ENCODE measurements around the gene CLASRP.

Gene CLASRP

GRCh38 chr19:45063851-45064801 lies 25.3 kb downstream of the CLASRP start:
- no peak for DNase-seq

- DNase-seq = no peak
Observed at GRCh38 chr19:45066921-45067661, 28.2 kb downstream of the CLASRP start.

DNA sequence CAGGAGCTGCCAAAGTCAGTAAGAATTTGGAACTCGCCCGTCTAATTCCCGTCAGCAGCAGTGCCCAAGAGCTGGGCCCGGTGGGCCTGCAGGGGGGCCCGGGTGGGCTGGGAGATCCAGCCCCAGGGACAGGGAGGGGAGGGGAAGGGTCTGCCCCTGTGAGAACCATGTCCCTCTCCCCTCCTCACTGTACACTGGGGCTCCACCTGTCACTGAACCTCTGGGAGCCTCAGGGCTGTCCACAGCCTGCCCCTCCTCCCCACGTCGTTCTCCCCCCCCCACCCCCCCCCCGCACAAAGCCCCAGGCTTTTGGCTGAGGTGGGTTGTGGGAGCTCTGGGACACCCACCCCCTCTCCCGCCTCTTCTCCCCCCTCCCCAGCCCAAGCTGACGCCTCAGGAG lies 29.2 kb downstream of the CLASRP start:
- no peak for DNase-seq

- no peak for DNase-seq
Observed at GRCh38 chr19:45069056-45069455, 30.2 kb downstream of the CLASRP start.

DNA sequence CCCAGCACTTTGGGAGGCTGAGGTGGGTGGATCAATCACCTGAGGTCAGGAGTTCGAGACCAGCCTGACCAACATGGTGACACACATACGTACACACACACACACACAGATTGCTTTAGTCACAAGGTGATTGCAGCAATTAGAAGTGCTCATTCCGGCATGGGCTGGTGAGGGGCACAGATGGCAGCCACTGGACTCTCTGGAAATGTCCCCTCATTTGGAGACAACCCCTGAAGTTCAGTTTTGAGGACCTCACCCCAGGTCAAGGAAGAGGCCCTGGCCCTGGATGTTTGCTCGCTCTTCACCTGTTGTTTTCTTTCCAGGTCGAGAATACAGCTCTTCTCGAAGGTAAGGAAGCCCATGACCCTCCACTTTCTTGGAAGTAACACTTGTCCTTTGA lies 31.4 kb downstream of the CLASRP start:
- no peak for DNase-seq

DNA sequence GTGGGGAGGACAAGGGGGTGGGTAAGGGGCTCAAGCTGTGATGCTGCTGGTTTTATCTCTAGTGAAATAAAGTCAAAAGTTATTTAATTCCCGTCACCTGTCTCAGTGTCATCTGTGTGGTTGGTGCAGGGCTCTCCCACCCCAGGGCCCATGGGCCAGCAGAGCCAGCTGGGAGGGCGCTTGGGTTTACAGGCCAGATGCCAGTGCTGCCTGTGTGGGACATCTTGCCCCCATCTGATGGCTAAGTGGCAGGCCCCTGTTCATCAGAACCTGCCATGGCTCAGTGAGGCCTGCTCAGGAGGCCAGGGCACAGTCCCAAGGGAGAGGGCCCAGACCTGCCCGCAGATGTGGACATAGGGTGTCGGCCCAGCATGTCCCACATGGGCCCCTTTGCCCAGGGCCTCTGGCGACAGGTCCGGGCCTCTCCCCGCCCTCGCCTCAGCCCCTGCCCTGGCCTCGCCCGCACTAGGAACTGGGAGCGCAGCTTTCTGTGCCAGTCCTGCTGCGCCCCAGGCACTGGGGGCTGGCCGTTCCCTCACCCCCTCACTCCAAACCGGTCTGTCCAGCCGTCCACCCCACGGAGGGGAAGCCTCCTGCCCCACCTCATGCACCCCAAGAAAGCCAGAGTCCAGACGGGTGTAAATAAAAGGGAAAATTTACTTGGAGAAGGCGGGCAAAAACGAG lies 32.2 kb downstream of the CLASRP start:
- DNase-seq = no peak

DNA sequence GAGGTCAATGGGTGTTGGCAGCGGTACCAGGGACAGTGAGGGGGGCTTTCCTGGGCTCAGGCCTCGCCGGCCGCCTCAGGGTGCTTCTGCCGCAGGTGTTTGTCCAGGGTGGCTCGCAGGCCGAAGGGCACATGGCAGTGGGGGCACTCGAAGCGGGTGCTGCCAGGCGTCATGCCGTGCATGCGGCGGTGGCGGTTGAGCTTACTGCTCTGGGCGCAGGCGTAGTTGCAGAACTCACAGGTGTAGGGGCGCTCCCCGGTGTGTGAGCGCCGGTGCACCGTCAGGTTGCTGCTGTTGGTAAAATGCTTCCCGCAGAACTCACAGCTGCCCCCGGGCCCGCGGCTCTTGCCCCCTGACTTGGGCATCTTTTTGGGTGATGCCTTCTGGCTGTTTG lies 32.7 kb downstream of the CLASRP start:
- no peak for DNase-seq

DNA sequence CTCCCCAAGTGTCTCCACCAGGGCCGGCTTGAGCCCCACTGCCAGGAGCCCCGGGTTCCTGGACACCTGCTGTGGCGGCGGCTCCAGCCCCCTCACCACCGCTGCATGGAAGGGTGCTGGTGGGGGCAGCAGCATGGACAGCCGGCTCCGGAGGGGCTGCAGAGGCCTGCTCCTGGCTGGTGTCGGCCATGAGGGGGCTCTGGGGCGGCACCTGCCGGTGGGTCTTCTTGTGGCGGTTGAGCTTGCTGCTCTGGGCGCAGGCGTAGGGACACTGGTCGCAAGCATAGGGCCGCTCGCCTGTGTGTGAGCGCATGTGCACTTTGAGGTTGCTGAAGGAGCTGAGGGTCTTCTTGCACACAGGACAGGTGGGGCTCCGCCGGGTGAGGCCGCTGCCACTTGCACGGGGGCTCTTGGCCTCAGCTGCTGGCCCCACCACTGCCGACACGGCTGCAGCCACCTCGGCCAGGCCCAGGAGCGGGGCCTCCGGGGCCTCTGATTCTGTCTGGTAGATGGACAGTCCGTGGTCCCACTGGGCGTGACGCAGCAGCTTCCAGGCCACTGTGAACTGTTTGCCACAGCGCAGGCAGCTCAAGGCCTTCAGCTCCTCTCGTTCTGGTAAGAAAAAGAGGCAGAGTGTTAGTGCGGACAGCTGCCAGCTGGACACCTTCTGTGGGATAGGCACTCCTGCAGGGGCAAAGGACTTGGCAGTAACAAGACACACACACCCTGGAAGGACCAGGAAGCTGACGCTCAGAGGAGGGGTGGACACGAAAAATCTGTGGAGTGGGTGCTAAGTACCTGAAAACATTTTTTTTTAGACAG lies 33.3 kb downstream of the CLASRP start:
- no peak for DNase-seq

- DNase-seq = no peak
Observed at GRCh38 chr19:45074744-45075300, 36.0 kb downstream of the CLASRP start.

DNA sequence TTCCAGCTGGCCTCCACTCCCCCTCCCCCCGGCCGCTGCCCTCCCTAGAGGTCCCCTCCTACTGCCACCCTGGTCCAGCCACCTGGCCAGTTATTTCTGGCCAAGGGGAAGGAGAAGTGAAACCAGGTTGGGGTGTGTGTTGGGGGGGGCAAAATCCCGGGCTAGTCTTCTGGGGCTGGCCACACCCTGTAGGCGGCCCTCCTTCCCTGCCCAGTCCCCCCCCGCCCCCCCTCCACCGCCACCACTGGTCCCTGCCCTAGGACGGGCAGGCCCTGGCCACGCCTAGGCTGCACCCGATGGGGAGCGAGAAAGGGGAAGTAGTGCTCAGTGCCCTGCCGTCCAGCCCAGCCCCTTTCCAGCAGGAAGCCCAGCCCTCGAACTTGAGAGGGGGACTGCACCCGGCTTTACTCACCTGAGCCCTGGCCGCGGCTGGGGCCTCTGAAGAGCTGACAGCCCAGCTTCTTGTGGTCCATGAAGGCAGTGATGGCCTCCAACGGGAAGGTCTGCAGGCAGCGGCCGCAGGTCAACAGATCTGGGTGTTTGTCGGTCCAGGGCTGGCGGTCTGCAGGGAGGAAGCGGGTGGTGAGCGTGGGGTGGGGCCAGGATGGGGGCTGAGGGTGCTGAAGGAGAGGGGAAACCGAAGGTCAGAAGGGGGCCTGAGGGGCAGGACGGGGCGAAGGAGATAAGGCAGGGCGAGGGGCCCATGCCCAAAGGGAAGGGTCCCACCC lies 36.6 kb downstream of the CLASRP start:
- DNase-seq = peak; percentile 20

DNA sequence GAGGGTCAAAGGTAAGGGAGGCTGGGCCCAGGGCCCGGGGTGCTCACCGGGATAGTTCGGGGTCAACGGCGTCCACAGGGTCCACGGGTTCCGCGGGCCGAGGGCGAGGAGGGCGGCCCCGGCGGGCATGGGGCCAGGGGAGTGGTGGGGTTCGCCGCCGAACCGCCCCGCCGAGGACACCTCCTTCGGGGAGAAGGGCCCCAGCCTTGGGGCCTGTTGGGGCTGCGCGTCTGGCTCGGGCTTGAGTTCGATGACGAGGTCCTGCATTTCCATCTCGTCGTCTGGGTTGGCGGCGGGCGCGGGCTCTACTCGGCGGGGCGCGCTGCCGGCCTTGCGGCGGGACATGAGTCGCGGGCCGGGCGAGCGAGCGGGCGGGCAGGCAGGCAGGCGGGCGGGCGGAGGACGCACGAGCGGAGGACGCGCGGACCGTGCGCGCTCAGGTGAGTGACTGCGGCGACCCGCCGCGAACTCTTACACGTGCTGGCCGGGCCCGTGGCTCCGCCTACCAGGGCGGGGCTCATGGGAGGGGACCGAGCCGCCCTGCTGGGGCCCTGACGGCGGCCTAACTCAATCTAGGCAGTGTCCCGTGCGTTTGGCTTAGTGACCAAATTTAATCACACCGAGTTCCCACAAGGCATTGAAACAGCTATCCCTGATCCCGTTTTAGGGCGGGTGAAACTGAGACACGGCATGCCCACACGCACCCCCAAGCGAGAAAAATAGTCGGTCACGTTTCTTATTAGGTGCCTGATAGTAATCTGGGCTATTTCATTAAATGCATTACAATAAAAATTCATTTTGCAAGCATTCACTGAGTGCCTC lies 37.4 kb downstream of the CLASRP start, which contains the start of gene ZNF296:
TSS of gene ZNF296 (minus strand) at position 450 of the 822 bp plus-strand sequence. CDS start at position 345, 105 bp downstream.
- peak; percentile 76 for DNase-seq

DNA sequence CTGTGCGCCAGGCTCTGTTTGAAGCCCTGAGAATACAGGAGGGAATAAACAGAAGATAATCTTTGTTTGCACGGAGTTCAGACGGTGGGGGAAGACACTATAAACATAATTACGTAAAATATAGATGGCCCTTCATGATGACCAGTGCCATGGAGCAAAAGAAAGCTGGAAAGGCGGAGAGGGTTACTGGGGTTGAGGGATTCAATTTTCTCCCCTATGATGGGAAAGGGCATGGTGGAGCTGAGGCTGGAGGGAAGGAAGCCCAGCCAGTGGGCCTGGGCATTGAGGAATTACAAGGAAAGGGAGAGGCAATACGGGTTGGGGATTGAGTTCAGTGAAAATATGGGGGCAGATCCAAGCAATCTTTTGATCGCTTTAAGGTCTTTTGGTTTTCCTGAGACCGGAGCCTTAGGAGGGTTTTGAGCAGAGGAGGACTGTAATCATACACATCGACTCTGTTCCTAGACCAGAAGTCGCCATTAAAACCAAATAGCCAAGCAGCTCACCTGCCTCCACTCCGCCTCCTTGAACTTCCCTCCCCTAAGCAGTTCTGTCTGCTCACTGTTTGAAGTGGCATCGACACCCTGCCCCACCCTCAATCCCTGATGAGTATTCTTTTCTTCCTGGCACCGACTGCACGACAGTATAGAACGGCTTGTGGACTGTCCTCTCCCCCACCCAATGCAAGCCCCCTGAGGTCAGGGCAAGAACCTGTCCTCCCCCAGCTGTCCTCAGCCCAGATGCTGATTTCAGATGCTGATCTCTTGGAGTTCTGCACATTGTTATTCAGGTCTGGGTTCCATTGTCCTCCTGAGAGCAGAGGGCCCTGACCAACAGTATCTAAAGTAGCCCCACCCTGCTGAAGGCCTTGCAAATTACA lies 38.2 kb downstream of the CLASRP start:
- DNase-seq = no peak

- DNase-seq = no peak
Observed at GRCh38 chr19:45078390-45079062, 39.7 kb downstream of the CLASRP start.

DNA sequence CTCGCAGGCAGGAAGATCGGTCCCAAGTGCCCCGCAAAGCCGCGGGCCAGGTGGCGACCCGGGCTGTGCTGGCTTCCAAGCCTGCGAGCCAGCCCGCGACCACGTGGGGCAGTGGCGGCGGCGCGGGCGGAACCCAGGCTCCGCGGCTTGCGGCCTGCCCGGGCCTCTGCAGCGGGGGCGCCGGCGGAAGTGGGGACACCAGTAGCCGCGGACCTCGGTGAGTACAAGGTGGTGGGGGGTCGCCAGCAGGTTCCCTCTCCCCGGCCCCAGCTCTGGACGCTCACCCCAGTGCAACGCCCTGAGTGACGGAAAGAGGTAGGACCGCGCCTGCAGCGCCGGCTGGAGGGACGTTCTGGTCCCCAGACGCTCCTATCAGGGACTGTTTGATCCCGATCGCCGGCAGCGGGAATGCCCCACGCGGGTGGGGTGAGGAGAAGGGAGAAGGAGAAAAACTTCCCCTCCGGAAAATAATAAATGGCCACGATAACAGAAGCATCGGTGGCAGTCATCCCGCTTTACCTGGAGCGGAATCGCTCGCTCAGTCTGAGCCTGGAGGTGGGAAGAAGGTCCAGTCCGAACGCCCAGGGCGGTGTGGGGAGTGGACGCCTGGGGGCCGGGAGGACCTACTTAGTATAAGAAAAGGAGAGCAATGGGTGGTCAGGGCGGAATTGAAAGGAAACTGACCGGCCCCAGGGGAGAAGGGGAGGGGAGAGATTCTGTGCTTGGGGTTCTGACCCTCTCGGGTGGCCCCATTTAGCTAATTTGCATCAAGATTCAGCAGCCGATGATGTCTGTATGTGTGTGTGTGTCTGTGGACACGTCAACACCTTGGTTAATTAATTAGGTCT lies 40.4 kb downstream of the CLASRP start, which contains the start of gene GEMIN7:
TSS of gene GEMIN7 (plus strand) at position 198 of the 848 bp plus-strand sequence. CDS start 10,855 bp downstream, outside the sequence.
- DNase-seq = peak; percentile 77

DNA sequence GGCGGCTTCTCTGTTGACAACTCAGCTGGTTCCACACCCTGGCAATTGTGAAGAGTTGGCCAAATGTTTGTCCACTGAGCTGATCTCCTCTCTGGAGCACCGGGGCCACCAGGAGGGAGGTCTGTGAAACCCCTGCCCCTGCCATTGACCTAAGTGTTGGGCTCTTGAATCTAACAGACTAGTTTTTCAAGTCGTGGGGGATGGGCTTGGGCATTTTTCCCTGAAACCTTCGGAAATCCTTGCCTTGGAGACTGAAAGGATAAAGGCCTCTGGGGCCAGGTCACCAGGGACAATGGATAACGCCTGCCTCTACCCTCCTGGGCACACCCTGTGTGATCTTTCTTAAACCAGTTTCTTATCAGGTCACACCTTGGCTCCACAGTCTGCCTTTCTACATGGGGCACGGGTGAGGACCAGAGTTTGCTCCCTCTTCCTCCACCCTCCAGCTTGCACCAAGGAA lies 41.1 kb downstream of the CLASRP start:
- DNase-seq = no peak

GRCh38 chr19:45082170-45082569 lies 43.3 kb downstream of the CLASRP start:
- no peak for DNase-seq

DNA sequence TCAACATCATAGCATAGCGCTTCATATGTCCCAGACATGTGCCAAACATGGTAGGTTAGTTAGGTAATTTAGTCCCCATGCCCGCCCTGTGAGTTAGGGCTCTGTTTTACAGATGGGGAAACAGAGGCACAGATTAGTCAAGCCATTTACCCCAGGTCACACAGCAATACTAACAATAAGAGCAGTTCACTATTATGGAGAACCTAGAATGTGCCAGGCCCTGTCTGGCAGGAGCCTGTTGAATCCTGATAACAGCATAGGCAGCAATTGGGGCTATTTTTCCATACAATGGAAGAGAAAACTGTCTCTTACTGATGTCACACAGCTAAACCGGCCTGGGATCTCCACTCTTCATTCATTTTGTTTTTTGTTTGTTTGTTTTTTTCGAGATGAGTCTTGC lies 47.6 kb downstream of the CLASRP start:
- DNase-seq = no peak
